ENCODE measurements around the gene PIK3CA.
"Not testable (repeated sequence)": the region's sequence is repeated elsewhere in the genome, so short reads cannot be mapped to it uniquely, and the experiment has no call there.

Gene PIK3CA

GRCh38 chr3:179215550-179215949, 67.4 kb downstream of the PIK3CA start:
- not testable (repeated sequence) for DNase-seq

- DNase-seq: not testable (repeated sequence)
These were observed 70.1 kb downstream of the PIK3CA start for GRCh38 chr3:179218213-179218612.

- no peak for DNase-seq
These were observed 75.4 kb downstream of the PIK3CA start for GRCh38 chr3:179223548-179223947.

GRCh38 chr3:179224584-179224983, 76.4 kb downstream of the PIK3CA start:
- no peak for DNase-seq

GRCh38 chr3:179227349-179227748, 79.2 kb downstream of the PIK3CA start:
- DNase-seq: no peak

- no peak for DNase-seq
These were observed 81.0 kb downstream of the PIK3CA start for GRCh38 chr3:179229177-179229576.

GRCh38 chr3:179233043-179233442, 84.9 kb downstream of the PIK3CA start:
- no peak for DNase-seq

- no peak for DNase-seq
These were observed 86.0 kb downstream of the PIK3CA start for GRCh38 chr3:179234199-179234598.

- no peak for DNase-seq
These were observed 88.6 kb downstream of the PIK3CA start for GRCh38 chr3:179236669-179237301.

- DNase-seq: not testable (repeated sequence)
These were observed 92.1 kb downstream of the PIK3CA start for GRCh38 chr3:179240299-179240698.

GRCh38 chr3:179242859-179243258, 94.7 kb downstream of the PIK3CA start:
- not testable (repeated sequence) for DNase-seq

- no peak for DNase-seq
These were observed 96.7 kb downstream of the PIK3CA start for GRCh38 chr3:179244878-179245277.

GRCh38 chr3:179247289-179248015, 99.3 kb downstream of the PIK3CA start:
- DNase-seq: no peak

- DNase-seq: no peak
These were observed 102.8 kb downstream of the PIK3CA start, which contains the start of gene KCNMB3 for GRCh38 chr3:179250803-179251476. KCNMB3 (minus strand) TSS chr3:179251114; CDS start chr3:179250990, 124 bp downstream.

GRCh38 chr3:179256813-179257212, 108.7 kb downstream of the PIK3CA start:
- no peak for DNase-seq

- not testable (repeated sequence) for DNase-seq
These were observed 109.6 kb downstream of the PIK3CA start for GRCh38 chr3:179257742-179258141.

GRCh38 chr3:179258820-179259219, 110.7 kb downstream of the PIK3CA start:
- DNase-seq: no peak

GRCh38 chr3:179259959-179260756, 112.0 kb downstream of the PIK3CA start:
- DNase-seq: not testable (repeated sequence)

GRCh38 chr3:179260949-179261765, 113.0 kb downstream of the PIK3CA start:
- DNase-seq: peak; percentile 42

- no peak for DNase-seq
These were observed 115.0 kb downstream of the PIK3CA start for GRCh38 chr3:179263134-179263533.

GRCh38 chr3:179264449-179264848, 116.3 kb downstream of the PIK3CA start:
- DNase-seq: no peak

- no peak for DNase-seq
These were observed 116.9 kb downstream of the PIK3CA start for GRCh38 chr3:179265092-179265491.

Data from GOT3 (cell line).